Stimulated activated CD4-positive, alpha-beta T cell treated with anti-CD3 and anti-CD28 coated beads, Interleukin-2, amount 100 ng/mL, for 24 hours (primary cell): ENCODE data around the gene WDPCP.
A peak's percentile ranks its signal among the peaks of the same experiment; 100 is the strongest.
"Not testable (repeated sequence)": the region's sequence is repeated elsewhere in the genome, so short reads cannot be mapped to it uniquely, and the experiment has no call there.

Experiments used
- DNase-seq, 2 donors: peaks; one replicate each; pipeline ENCODE4 v3.0.0-alpha.2; 2020

WDPCP gene

DNA sequence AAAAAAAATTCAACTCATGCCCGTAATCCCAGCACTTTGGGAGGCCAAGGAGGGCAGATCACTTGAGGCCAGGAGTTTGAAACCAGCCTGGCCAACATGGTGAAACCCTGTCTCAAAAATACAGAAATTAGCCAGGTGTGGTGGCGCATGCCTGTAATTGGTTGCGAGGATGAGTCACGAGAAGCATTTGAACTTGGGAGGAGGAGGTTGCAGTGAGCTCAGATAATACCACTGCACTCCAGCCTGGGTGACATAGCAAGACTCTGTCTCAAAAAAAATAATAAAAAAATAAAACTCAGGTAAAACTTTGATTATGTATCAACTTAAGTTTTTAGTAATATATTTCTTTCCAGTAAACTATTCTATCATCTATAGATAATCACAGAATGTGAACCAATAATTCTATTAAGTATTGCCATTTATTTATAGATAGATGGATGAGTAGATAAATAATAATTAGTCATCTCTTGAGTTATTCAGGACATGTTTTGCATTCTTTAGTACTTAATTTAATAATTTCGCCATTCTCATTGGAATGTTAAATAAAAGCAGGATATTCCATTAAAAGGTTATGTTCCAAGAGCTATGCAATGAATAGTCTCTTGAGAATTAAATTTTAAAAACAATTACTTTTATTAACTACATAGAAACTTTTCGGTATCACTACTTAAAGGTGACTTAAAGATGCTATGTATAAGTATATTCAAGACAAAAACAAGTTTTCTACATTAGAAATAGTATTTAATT lies 48.7 kb downstream of the WDPCP start:
- DNase-seq = no peak

DNA sequence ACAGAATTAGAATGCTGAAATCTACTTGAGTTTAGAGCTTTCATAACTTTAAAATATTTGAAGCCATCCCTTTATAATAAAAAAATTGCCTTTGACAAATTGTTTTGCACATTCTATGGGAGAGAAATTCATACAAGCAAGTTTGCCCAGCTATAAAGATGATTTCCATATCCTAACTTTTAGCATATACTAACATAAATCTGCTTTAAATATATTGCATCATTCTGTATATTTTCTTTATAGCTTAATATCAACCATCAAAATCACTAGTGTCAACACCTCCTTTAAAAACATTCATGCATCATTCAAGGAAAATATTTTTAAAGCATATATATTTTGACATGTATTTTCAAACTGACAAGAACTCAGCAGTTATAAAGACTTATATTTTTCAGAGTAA lies 49.9 kb downstream of the WDPCP start:
- DNase-seq = no peak

DNA sequence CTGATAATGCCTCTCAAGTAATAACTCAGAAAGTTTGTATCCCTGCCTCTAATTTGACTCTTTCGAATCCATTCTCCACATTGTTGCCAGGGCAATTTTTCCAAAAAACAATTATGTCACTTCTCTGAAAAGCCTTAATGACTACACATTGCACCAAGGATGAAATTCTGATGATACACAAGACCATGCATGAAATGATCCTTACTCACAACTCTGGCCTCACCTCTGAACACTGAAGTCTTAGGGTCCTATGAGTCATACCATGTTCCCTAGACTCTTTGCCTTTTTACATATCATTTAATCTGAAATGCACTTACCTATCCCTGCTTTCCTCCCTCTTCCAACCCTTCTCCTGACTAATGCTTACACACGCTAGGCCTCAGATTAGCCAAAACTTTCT lies 51.0 kb downstream of the WDPCP start:
- no peak for DNase-seq

DNA sequence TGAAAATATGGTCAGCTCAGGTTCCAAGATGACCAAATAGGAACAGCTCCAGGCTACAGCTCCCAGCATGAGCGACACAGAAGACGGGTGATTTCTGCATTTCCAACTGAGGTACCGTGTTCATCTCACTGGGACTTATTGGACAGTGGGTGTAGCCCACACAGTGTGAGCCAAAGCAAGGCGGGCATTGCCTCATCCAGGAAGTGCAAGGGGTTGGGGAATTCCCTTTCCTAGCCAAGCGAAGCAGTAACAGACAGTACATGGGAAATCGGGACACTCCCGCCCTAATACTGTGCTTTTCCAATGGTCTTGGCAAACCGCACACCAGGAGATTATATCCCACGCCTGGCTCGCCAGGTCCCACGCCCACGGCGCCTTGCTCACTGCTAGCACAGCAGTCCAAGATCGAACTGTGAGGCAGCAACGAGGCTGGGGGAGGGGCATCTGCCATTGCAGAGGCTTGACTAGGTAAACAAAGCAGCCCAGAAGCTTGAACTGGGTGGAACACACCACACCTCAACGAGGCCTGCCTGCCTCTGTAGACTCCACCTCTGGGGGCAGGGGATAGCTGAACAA lies 57.5 kb downstream of the WDPCP start:
- DNase-seq = no peak

DNA sequence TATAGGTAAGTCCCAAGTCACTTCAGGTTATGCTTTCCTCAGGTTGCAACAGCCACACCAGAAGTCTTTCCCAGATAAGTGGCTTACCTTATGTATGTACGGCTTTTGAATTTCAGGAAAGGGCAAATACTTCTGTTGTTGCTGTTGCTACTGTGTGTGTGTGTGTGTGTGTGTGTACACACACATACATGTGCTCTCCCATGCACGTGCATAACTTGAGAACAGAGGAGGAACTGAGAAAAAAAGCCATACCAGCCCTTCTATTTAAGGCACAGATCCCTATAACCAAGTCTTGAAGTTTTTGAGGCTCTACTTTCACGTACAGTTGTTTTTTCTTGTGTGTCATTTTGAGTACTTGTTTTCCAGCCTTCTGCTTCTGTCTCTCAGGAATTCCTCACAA lies 62.4 kb downstream of the WDPCP start:
- no peak for DNase-seq

DNA sequence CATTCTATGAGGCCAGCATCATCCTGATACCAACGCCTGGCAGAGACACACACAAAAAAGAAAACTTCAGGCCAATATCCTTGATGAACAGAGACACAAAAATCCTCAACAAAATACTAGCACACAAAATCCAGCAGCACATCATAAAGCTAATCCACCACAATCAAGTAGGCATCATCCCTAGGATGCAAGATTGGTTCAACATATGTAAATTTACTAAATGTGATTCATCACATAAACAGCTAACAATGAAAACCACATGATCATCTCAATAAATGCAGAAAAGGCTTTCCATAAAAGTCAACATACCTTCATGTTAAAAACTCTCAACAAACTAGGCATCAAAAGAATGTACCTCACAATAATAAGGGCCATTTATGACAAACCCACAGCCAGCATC lies 65.3 kb downstream of the WDPCP start:
- no peak for DNase-seq

DNA sequence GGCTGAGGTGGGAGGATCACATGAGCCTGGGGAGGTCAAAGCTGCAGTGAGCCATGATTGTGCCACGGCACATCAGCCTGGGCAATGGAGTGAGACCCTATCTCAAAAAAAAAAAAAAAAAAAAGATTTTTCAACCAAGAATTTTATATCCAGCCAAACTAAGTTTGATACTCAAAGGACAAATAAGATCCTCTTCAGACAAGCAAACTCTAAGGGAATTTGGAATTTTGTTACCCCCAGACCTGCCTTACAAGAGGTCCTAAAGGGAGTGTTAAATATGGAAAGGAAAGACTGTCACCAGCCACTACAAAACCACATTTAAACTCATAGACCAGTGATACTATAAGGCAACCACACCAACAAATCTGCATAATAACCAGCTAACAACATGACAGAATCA lies 67.5 kb downstream of the WDPCP start:
- DNase-seq = no peak

DNA sequence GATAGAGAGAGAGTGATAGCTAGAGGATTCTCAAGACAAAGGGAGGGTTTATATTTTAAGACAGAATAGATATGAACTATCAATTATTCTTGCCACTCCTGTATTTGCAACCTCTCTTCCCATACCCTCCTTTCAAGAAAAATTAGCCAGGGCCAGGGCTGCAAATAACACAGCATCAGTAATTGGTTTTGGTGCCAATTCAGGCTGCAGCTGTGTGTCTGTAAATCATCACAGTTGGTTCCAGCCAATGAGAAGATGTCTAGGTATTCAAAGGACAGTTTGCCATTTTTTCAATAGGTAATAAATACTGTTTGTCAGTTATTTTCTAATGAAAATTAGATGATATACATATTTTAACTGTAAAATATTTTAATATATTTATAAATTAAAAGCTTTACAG lies 73.5 kb downstream of the WDPCP start:
- no peak for DNase-seq

DNA sequence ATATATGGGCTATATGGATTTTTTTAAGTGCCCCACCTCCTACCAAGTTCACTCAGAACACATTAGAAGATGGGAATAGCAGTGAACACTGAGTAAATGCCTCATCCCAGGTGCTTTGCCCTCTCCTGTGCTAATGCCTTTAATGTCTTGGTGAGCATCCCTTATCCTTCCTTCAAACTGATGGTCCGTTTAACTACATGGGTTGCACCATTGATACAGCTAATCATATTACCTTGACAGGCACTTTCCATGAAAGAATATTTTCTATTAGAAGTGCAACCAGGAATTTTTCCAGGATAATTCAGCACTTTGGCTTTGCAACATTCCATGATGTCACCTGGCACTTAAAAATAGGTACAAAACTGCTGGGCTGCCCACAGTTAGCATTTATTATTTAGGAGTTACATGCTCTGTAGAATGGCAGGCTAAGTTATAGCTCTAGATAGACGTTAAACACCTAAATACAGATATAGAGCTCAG lies 74.0 kb downstream of the WDPCP start:
- DNase-seq = no peak

DNA sequence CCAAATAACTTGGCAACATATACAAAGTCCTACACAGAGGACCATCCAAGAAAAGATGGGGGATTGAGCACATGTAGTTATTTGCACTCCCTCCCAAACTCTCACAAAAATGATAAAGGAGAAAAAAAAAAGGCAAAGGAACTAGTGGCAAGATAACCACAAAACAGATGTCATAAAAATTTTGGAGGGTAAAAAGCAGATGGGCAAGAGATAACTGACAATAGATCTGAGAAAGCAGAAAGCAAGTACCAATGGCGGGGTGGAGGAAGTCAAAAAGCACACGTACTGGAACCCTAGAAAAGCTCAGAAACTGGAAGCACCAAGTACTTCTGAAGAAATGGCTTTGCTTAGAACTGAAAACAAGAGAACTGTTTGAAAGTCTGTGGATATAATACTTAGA lies 82.0 kb downstream of the WDPCP start:
- no peak for DNase-seq

DNA sequence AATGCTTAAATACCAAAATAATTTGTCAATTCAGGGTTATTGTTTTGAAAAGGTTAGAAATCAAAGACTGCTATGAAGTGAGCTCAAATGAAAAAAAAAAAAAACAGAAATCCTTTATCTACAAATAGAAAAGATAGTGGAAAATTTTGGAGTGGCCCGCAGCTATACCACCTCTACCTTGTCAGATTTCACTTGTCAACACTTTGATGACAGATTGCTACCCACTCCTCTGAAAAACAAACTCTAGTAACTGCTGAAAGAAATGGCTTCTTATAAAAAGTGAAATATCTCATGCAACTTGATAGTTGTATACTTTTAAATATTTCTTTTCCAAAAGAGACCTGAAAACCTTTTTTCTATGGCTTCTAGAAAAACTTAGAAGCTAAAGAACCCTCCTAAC lies 84.5 kb downstream of the WDPCP start:
- DNase-seq = no peak

DNA sequence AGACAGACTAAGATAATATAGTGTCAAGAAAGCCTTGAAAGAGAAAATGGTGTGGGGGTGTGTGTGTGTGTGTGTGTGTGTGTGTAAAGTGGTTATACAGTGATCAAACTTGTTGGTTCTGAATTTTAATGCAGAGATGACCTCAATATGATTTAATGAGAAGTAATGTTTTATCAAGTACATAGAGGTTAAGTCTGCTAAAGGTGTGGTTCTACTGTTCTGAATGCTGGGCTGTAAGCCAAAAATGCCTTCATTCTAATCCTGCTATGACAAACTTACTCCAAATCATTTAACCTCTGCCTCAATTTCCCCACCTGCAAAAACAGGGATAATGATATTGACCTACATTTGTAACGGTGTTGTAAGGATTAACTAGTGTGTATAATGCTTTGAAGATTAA lies 87.9 kb downstream of the WDPCP start:
- no peak for DNase-seq

DNA sequence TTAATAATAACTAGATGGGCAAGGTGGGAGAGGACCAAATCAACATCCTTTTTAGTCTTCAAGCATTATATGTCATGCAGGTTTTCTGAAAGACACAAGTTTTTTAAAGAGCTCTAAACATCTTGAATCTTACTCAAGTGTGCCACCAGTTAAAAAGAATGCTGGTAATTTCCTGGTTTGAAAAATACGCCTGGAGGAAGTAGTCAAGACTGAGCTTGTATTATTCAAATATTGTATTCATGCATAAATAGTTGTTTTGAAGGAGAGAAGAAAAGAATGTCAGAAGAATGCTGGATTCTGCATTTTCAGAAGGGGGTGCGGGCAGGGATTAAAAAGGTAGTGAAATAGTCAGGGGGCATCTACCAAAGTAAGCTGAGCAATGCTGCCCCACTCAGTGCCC lies 90.7 kb downstream of the WDPCP start:
- no peak for DNase-seq

DNA sequence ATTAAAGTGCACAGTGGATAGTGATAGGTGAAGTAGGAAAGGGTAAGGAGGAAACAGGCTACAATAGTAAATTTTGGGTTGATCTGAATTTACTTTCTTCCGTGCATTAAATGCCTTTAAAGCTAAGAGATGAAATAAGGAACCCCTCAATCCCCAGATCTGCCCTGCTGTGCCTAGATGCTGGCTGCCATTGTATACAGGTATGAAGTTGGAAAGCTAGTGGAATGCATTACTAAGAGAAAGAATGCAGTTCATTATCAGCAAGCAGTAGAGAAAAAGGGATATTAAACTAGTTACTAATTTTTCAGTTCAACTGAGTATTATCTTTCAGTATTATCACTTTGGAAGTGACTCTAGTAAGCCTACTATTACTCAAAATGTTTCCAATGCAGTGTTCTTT lies 93.3 kb downstream of the WDPCP start:
- no peak for DNase-seq

DNA sequence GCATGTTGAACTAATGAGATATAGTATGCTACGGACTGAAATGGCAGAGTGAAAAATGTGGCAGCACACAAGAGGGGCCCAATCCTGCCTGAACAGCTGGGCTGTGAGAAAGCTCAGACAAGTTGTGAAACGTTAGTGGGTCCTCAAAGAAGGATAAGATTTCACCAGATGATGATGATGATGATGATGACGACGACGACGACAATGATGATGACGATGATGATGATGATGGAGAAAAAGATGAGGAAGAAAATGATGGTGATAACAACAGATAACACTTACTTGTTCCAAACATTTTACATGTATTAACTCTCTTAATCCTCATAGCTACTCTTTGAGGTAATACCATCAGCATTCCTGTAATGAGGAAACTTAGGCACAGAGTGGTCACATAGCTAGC lies 94.2 kb downstream of the WDPCP start:
- DNase-seq = no peak

DNA sequence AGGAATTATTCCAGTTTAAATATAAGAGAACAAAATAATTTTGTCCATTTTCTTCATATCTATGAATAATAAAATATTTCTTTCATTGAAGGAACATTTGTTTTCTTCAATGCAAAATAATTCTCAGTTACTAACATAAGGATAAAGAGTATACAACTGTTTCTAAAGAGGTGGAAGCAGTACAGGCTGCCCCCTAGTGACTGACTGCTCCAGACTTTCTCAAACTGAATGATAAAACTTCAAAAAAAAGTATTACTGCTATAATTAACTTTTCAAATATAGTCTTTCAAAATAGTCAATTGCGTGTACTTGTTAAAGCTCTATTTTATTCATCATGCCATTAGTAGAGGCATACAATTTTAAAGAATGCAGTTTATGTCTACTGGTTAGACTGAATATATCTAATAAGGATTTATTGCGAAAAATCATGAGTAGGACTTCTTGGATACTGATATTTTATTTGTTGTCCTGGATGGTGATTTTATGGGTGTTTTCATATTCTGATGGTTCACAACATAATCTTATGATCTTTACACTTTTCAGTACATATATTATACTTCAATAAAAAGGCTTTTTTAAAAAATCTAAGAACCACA lies 100.1 kb downstream of the WDPCP start:
- DNase-seq = peak in 1 of 2 donors; percentile 5

DNA sequence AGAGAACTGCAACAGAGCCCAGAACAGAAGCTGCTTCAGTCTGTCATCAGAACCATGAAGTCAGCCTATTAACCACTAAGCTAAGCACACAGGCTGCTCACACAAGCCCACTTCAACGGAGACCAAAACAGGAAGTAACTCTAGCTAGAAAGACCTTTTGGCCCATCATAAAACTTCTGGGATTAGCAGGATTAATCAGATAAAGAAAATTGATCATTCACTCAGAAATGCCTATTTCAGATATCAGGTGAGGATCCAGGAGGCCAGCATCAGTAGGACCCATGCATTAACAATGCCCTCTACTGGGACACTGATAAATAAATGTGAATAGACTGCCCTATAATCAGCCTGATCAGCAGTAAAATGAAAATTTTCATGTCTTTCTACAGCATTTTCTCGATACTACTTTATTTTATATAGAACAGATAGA lies 101.4 kb downstream of the WDPCP start:
- no peak for DNase-seq

DNA sequence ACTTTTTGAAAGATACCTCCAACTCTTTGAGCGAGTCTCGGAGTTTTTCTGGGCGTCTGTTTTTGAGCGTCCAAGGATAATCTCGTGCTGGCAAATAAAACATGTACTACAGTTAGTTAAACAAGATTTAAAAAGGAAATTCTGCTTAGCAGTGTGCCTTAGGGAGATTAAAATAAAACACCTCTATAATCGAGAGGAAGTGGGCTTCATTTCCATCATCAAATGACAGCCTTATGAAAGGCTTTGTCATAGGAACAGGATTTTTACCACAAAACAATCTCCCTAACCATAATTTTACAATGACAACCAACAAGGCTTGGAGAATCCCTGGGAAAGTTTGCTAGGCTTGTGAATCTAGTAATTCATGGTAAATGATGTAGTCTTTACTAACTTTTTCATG lies 103.4 kb downstream of the WDPCP start:
- DNase-seq = no peak

DNA sequence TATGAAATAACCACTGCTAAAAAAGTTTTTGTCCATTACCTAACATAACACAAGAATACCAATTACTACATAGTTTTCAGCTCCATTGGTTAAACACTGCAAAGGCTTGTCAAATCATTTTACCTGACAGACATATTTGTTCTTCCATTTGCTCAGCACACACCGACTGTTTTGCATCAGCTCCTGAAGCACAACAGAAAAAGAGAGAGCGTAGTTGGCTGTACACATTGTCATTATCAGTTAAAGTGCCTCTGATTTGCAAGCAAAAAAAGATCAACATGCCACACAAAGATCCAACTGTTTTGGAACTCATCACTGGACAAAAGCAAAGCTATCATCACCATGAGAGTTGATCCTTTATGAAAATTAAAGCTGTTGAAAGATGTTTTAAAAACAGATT lies 103.8 kb downstream of the WDPCP start:
- DNase-seq = no peak

DNA sequence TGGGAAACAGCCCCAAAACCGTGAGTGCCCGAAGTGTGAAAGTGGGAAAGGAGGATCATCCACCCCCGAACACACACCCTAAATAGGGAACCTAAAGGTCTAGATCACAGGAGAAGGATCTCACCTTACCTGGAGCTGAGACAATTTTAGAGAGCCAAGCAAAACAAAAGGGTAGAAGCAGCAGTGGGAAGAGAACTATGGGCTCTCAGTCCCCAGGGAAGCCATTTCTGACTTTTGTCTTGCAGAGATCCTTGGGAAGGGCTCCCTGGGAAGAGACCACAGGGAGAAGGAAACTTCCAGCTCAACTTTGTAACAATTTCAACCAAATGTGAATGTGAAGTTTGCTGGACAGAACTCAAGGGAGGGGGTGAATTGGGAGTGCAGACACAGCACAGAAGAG lies 110.6 kb downstream of the WDPCP start:
- DNase-seq = no peak

DNA sequence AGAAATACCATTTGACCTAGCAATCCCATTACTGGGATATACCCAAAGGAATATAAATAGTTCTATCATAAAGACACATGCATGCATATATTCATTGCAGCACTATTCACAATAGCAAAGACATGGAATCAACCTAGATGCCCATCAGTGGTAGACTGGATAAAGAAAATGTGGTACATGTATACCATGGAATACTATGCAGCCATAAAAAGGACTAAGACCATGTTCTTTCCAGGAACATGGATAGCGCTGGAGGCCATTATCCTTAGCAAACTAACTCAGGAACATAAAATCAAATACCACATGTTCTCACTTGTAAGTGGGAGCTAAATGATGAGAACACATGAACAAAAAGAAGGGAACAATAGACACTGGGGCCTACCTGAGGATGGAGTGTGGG lies 119.0 kb downstream of the WDPCP start:
- not testable (repeated sequence) for DNase-seq

DNA sequence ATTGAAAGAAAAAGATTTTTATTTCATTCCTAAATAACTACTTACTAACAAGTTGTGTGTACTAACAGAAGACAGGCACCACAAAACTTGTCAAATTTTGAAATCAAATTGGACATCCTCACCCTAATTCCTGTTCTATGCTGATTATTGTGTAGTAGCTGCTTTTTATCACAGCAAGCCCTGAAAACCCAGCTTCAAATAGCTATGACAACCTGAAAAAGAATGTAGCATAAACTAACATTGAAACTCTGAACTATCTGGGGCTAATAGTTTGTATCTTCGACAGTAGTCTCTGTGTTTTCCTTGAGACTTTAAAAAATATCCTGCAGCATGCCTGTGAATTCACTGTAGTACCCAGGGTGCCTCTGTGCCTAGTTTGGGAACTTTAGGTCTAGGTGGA lies 122.6 kb downstream of the WDPCP start:
- no peak for DNase-seq

DNA sequence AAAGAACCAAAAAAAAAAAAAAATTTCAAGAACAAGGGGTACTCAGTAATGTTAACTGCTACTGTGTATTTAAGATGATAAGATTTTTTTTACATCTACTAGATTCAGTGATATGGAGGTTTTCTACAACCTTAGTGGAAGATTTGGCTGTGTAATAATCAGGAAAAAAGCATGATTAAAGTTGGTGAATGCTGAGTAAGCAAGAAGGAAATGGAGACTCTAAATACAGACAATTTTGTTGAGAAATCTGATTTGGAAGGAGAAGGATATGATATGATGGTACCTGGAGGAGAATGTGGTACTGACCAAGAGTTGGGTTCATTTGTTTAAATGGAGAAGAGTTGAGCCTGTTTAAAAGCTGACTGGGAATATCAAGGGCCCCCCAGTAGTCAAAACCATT lies 125.1 kb downstream of the WDPCP start:
- DNase-seq = no peak

DNA sequence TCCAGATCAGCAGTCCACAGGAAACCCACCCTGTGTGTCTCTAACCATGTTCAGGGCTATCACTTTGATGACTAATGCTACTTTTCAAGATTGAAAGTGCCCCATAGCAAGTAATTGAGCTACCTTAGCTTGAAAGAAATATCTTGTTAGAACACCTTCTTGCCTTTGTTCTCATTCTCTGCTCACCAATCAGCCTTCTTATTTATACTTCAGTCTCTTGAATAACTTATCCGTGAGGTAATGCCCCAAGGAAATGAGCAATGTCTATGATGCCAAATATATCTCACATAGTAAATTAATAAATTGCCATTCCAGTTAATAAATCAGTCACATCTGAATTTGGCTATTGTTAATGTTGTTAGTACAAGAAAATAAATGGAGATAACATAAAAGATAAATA lies 141.6 kb downstream of the WDPCP start:
- DNase-seq = no peak
